GM12872 (cell line): Measurements from ENCODE around the gene STK16.

Experiments
- TF ChIP-seq, protein P1 (sequence below): IDR thresholded peaks from 3 replicates; pipeline ENCODE4 v1.5.1; 2011; ENCODE audit warnings: low read depth, mild to moderate bottlenecking, low read length, moderate library complexity; ENCODE audit not compliant: insufficient read depth

STK16 gene

DNA sequence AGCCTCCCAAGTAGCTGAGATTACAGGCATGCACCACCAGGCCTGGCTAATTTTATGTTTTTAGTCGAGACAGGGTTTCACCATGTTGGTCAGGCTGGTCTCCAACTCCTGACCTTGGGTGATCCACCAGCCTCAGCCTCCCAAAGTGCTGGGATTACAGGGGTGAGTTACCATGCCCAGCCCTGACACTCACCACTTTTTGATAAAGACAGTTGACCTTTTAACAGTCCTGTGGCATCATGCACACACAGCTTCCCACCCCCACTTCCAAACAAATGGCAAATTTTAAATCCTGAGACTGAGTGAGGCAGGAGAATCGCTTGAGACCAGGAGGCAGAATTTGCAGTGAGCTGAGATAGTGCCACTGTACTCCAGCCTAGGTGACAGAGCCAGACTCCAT, 27.7 kb downstream of the STK16 start:
- TF ChIP-seq, protein P1, sequence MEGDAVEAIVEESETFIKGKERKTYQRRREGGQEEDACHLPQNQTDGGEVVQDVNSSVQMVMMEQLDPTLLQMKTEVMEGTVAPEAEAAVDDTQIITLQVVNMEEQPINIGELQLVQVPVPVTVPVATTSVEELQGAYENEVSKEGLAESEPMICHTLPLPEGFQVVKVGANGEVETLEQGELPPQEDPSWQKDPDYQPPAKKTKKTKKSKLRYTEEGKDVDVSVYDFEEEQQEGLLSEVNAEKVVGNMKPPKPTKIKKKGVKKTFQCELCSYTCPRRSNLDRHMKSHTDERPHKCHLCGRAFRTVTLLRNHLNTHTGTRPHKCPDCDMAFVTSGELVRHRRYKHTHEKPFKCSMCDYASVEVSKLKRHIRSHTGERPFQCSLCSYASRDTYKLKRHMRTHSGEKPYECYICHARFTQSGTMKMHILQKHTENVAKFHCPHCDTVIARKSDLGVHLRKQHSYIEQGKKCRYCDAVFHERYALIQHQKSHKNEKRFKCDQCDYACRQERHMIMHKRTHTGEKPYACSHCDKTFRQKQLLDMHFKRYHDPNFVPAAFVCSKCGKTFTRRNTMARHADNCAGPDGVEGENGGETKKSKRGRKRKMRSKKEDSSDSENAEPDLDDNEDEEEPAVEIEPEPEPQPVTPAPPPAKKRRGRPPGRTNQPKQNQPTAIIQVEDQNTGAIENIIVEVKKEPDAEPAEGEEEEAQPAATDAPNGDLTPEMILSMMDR = no peak

GRCh38 chr2:219273937-219274336, 28.7 kb downstream of the STK16 start:
- TF ChIP-seq, protein P1 = no peak

DNA sequence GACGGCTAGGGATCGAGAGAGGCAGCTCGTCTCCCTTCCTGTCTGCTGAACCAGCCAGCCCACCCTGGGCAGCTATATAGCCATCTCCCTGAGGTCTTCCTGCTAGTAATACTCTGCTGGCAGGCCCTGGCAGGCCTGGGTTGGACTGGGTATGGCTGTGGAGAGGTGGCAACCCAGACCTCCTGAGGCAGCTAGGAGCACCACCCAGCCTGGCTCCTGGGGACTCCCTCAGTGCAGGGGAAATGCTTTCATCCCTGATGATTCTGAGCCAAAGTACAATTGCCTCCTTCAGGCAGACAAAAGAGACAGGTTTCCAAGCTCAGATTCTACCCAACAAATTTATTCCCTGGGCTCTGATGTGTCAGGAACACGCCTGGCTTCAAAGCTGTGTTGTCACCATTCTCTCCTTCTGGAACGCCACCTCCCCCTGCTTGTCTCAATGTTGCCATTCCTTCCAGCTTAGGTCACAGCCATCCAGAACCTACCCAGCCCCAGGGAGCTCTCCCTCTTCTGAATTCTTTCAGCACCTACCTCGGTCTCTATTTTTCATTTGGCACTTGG, 29.2 kb downstream of the STK16 start:
- TF ChIP-seq, protein P1 = no peak

- TF ChIP-seq, protein P1 = peak; percentile 99
Observed at GRCh38 chr2:219277703-219278654, 32.7 kb downstream of the STK16 start.

GRCh38 chr2:219278655-219279150, 33.4 kb downstream of the STK16 start:
- TF ChIP-seq, protein P1 = no peak

DNA sequence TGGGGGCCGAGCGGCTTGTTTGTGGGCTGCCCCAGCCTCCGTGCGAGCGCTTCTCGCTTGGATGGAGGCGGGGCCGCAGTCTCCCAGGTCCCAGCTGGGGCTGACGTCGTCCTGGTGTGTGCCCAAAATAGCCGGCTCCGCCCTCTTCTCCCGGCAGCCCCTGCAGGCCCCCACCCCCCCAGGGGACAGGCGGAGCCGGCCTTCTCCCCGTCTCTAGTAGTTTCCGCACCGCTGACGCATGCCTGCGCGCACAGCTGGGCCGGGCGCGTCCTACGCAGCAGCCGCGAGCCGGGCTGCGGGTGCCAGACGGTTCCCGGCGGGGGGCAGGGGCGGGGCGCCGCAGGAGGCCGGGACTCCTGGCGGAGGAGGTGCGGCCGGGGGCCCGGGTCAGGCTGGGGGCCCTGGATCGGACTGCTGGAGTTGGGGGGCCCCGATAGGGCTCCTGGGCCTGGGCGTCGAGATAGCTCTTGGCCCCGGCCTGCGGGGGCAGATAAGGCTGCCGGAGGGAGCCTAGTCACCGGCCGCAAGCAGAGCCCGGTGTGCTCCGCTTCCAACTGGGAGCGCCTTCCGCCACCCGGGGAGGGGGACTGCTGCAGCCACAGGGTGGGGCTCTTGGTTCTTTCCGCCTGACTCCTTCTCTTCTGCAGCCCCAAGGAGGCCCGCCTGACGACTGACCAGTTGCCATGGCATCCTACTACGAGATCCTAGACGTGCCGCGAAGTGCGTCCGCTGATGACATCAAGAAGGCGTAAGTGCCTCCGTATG, 34.1 kb downstream of the STK16 start, which contains the start of gene DNAJB2:
TSS of gene DNAJB2 (plus strand) at position 216 of the 765 bp plus-strand sequence. CDS start at position 684, 468 bp downstream.
- TF ChIP-seq, protein P1 = no peak
